Thoracic aorta (tissue), 2 donors: ENCODE data around the gene LGALS7. TPM values are rescaled to one million over a fixed set of nuclear protein-coding genes. Genes with fewer than 3 reads are reported as not detected.
A peak's percentile ranks its signal among the peaks of the same experiment; 100 is the strongest.
"Not testable (repeated sequence)": the region's sequence is repeated elsewhere in the genome, so short reads cannot be mapped to it uniquely, and the experiment has no call there.

Experiments used
- ATAC-seq: fragments of 150-250 bp; one replicate; pipeline ENCODE4 v1.8.0; 2017; ENCODE audit warnings: low read depth; ENCODE audit not compliant: insufficient number of reproducible peaks, low FRiP score
- DNase-seq: peaks from one replicate; pipeline ENCODE4 v3.0.0-alpha.2; 2020; ENCODE audit warnings: low spot score
- H3K27ac ChIP-seq, 2 donors: fragments of 200-600 bp; sonication (generic); 1 replicate in 1 of 2; 2 replicates in 1 of 2; pipeline ENCODE4 v1.5.1; 2016; ENCODE audit warnings: mild to moderate bottlenecking in 2 of 2, moderate library complexity in 2 of 2
- H3K27me3 ChIP-seq: fragments of 200-600 bp; sonication (generic); replicated peaks from 2 replicates; pipeline ENCODE4 v1.6.0; 2016; ENCODE audit warnings: mild to moderate bottlenecking; ENCODE audit not compliant: insufficient read depth
- H3K36me3 ChIP-seq: fragments of 200-600 bp; sonication (generic); one replicate; pipeline ENCODE4 v1.5.1; 2016
- H3K4me1 ChIP-seq, 2 donors: fragments of 200-600 bp; sonication (generic); 1 replicate in 1 of 2; 2 replicates in 1 of 2; pipeline versions ENCODE4 v1.5.1 to v1.6.0; 2016; ENCODE audit warnings: low read depth in 2 of 2, mild to moderate bottlenecking in 1 of 2; ENCODE audit not compliant: control insufficient read depth in 1 of 2
- H3K4me3 ChIP-seq: fragments of 200-600 bp; sonication (generic); 2 replicates; pipeline ENCODE4 v1.5.1; 2016; ENCODE audit warnings: mild to moderate bottlenecking
- H3K9me3 ChIP-seq: fragments of 200-600 bp; sonication (generic); 2 replicates; pipeline ENCODE4 v1.5.1; 2016
- total RNA-seq, 2 donors: library from RNA; depleted of rRNA; stranded (reverse); fragments of >200 nt; gene quantifications; one replicate each; pipeline versions ENCODE4 v1.1.0 to v1.2.3, GENCODE V29; 2016
- TF ChIP-seq, protein P1 (sequence below): fragments of 200-600 bp; sonication (generic); IDR thresholded peaks from one replicate; pipeline ENCODE4 v1.5.1; 2019; ENCODE audit warnings: antibody characterized with exemption

LGALS7 gene
- total RNA-seq, 2 donors from 2014 or later: not detected

DNA sequence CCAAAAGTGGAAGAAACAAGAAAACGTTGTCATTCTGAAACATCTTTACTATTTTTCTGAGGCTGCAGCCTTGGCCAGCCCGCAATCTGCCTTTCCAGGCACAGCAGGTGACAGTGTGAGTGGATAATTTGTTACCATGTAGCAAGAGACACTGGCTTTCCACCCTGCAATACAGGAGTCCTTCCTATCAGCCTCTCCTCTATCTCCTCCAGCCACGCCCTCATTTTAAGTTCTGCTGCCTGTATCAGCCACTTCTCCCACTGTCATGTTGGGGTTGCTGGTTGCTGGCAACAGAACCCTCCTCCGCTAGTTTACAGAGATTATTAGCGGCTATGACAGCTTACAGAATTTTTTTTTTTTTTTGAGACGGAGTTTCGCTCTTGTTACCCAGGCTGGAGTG, 7.7 kb upstream of the LGALS7 start:
- Histone ChIP-seq H3K27me3 (no peaks in the 10 kb centered on the region), H3K36me3 (no peaks in the 10 kb centered on the region), H3K4me1 (no peaks in the 10 kb centered on the region), H3K9me3 (no peaks in the 10 kb centered on the region), H3K4me3 (no peak overlapping the region), H3K27ac (no peak overlapping the region)
- TF ChIP-seq, protein P1, sequence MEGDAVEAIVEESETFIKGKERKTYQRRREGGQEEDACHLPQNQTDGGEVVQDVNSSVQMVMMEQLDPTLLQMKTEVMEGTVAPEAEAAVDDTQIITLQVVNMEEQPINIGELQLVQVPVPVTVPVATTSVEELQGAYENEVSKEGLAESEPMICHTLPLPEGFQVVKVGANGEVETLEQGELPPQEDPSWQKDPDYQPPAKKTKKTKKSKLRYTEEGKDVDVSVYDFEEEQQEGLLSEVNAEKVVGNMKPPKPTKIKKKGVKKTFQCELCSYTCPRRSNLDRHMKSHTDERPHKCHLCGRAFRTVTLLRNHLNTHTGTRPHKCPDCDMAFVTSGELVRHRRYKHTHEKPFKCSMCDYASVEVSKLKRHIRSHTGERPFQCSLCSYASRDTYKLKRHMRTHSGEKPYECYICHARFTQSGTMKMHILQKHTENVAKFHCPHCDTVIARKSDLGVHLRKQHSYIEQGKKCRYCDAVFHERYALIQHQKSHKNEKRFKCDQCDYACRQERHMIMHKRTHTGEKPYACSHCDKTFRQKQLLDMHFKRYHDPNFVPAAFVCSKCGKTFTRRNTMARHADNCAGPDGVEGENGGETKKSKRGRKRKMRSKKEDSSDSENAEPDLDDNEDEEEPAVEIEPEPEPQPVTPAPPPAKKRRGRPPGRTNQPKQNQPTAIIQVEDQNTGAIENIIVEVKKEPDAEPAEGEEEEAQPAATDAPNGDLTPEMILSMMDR: no peak
- ATAC-seq (no peak), DNase-seq (no peak)

GRCh38 chr19:38780443-38780842, 7.1 kb upstream of the LGALS7 start:
- DNase-seq (no peak), ATAC-seq (no peak)
- no peak overlapping the region for H3K4me3 ChIP-seq
- no peaks in the 10 kb centered on the region for H3K36me3 ChIP-seq
- H3K27ac ChIP-seq: no peak overlapping the region
- no peaks in the 10 kb centered on the region for H3K9me3 ChIP-seq
- TF ChIP-seq, protein P1: no peak
- no peaks in the 10 kb centered on the region for H3K4me1 ChIP-seq
- H3K27me3 ChIP-seq: no peaks in the 10 kb centered on the region

- Histone ChIP-seq H3K36me3 (no peaks in the 10 kb centered on the region), H3K4me3 (no peak overlapping the region), H3K27ac (no peak overlapping the region), H3K4me1 (no peaks in the 10 kb centered on the region), H3K27me3 (no peaks in the 10 kb centered on the region), H3K9me3 (no peaks in the 10 kb centered on the region)
- no peak for ATAC-seq
- no peak for DNase-seq
- TF ChIP-seq, protein P1: no peak
These were observed 5.4 kb upstream of the LGALS7 start for GRCh38 chr19:38778733-38779132.

- Histone ChIP-seq H3K27me3 (no peaks in the 10 kb centered on the region), H3K4me1 (no peaks in the 10 kb centered on the region), H3K36me3 (no peaks in the 10 kb centered on the region), H3K9me3 (no peaks in the 10 kb centered on the region), H3K4me3 (no peak overlapping the region), H3K27ac (no peak overlapping the region)
- TF ChIP-seq, protein P1: no peak
- ATAC-seq: no peak
- DNase-seq: no peak
These were observed 1.0 kb upstream of the LGALS7 start for GRCh38 chr19:38774181-38774950.

DNA sequence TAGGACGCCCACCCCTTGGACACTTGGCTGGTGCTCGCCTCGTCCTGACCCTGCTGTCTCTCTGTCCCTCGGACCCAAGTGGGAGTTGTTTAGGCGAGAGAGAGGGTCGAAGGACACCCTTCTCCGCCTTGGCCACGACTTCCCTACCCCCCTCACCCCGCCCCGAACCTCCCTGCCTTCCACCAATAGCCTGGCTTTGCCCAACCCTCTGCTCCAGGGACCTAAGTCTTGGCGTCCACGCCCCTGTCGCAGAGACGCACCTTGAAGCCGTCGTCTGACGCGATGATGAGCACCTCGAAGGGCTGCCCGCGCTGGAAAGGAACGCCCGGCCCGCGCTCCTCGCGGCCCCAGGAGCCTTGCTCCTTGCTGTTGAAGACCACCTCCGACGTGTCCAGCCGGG, 1.7 kb downstream of the LGALS7 start:
- H3K27ac ChIP-seq, DNase-seq, ATAC-seq, H3K27me3 ChIP-seq, H3K4me1 ChIP-seq, H3K9me3 ChIP-seq, H3K4me3 ChIP-seq, H3K36me3 ChIP-seq: not testable (repeated sequence)

DNA sequence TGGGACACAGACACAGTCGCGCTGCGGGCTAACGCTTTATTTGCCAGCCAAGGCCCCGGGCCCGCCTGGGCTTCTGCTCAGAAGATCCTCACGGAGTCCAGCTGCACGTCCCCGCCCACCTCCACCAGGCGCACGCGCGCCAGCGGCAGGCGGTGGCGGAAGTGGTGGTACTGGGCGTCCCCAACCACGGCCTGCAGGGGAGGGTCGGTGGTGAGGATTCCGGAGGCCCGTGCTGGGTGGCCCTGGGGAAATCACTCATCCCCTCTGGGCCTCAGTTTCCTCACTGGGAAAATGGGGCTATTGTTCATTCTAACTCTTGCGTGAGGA, 2.4 kb downstream of the LGALS7 start:
- H3K4me3 ChIP-seq, DNase-seq, H3K27ac ChIP-seq, H3K36me3 ChIP-seq, H3K27me3 ChIP-seq, H3K9me3 ChIP-seq, H3K4me1 ChIP-seq: not testable (repeated sequence)
- ATAC-seq: peak; percentile 46

- not testable (repeated sequence) for ATAC-seq, DNase-seq, H3K27ac ChIP-seq, H3K4me1 ChIP-seq, H3K27me3 ChIP-seq, H3K36me3 ChIP-seq, H3K9me3 ChIP-seq
- peak overlapping the region; percentile 57 for H3K4me3 ChIP-seq
These were observed 2.9 kb downstream of the LGALS7 start for GRCh38 chr19:38770228-38770948.
